Measurements from ENCODE around the gene DNAAF8. TPM values are rescaled to one million over a fixed set of nuclear protein-coding genes. Genes with fewer than 3 reads are reported as not detected.

Gene DNAAF8
- total and polyA plus RNA-seq, 2 donors (not counting 3 experiments of a cell fraction or from before 2014, with no cell fraction given) = 0.58 to 1.0 TPM

DNA sequence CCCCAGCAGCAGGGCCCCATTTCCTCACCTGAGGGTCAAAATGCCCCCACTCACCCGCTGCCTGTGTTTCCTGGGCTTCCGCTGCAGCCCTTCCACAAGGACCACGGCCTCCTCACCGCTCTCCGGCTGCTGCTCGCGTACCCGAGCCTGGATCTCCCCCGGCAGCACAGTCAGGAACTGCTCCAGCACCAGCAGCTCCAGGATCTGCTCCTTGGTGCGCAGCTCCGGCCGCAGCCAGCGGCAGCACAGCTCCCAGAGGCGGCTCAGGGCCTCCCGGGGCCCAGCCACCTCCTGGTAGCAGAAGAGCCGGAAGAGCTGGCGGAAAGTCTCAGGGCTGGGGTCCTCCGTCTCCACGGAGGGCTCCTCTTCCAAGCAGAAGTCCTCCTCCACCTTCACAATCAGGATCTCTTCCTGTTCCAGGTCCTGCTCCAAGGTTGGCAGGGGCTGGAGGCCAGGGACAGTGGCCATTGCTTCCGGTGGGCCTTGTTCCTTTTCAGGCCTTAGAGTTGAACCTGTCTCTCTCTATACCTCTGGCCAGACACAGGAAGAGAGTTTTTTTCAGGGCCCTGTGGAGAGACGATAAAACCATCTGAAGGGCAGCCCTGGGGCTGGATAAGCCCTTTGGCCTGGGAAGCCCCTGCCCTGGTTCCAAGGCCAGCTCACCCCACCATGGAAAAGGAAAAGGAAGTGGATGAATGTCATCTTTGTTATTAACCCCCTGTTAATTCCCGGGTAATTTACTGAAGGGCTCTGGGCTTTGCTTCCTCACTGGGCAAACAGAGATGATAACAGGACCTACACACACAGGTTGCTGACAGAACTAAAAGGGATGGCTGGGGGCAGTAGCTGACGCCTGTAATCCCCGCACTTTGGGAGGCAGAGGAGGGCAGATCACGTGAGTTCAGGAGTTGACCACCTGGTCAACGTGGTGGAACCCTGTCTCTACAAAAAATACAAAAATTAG lies 31.5 kb downstream of the DNAAF8 start:
- no TSS peak for BruUV-seq (replicated peaks)
- peak overlapping the region; percentile 85 for H3K4me2 ChIP-seq (ENCODE audit: insufficient read depth, low read length)
- FAIRE-seq = no peak
- ChIA-PET CTCF (no interaction called here), POLR2A (interaction anchor here (1.0 kb wide), 1 partner anchor 31 kb away, joined by 4 read pairs; the partner anchor contains the start of gene DNAAF8)
- peaks cover 12% of the 10 kb centered on the region for H3K79me2 ChIP-seq (ENCODE audit: control insufficient read depth, insufficient read depth, low read length)
- intact Hi-C loops (cut with micrococcal nuclease) (loop anchor here (2.0 kb wide), 1 partner anchor 191 kb away; no protein-coding TSS in a partner anchor), dilution Hi-C loops (cut with MboI; ENCODE audit: extremely low pct_ligation_motif_present, low sequenced_read_pairs) (no loop called here)
- H3K4me3 ChIP-seq (replicated peaks in 1 of 3; ENCODE audit: insufficient read depth in 1 of 3, low read depth in 1 of 3, low read length in 3 of 3) = peak overlapping the region; percentile 46 to 98 (median 55)
- TF ChIP-seq POLR2AphosphoS5 (IDR thresholded peaks at IDR 0.05; ENCODE audit: insufficient read depth, low read depth, low read length) = no peak
- TF ChIP-seq, protein P1, sequence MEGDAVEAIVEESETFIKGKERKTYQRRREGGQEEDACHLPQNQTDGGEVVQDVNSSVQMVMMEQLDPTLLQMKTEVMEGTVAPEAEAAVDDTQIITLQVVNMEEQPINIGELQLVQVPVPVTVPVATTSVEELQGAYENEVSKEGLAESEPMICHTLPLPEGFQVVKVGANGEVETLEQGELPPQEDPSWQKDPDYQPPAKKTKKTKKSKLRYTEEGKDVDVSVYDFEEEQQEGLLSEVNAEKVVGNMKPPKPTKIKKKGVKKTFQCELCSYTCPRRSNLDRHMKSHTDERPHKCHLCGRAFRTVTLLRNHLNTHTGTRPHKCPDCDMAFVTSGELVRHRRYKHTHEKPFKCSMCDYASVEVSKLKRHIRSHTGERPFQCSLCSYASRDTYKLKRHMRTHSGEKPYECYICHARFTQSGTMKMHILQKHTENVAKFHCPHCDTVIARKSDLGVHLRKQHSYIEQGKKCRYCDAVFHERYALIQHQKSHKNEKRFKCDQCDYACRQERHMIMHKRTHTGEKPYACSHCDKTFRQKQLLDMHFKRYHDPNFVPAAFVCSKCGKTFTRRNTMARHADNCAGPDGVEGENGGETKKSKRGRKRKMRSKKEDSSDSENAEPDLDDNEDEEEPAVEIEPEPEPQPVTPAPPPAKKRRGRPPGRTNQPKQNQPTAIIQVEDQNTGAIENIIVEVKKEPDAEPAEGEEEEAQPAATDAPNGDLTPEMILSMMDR (IDR thresholded peaks at IDR 0.05; ENCODE audit: extremely low read depth in 1 of 2, insufficient read depth in 1 of 2, low read depth in 1 of 2, low read length in 2 of 2) = no peak
- TF ChIP-seq FOS (IDR thresholded peaks at IDR 0.05; ENCODE audit: borderline replicate concordance, insufficient read depth, low read length) = no peak
- TF ChIP-seq JUN (IDR thresholded peaks at IDR 0.05; ENCODE audit: borderline replicate concordance, insufficient read depth, insufficient read length, low read depth) = no peak
- no peak for TF ChIP-seq GATA2 (IDR thresholded peaks at IDR 0.05; ENCODE audit: insufficient read depth, insufficient read length, low read depth, low read length)
- TF ChIP-seq, protein P2, sequence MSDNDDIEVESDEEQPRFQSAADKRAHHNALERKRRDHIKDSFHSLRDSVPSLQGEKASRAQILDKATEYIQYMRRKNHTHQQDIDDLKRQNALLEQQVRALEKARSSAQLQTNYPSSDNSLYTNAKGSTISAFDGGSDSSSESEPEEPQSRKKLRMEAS (IDR thresholded peaks at IDR 0.05; ENCODE audit: insufficient read depth, insufficient read length) = no peak
- TF ChIP-seq EZH2 (IDR thresholded peaks at IDR 0.05; ENCODE audit: borderline replicate concordance, low read depth, low read length, severe bottlenecking) = no peak
- TF ChIP-seq POLR2A (IDR thresholded peaks at IDR 0.05; ENCODE audit: low read depth, low read length) = no peak
- no peak for TF ChIP-seq MYC (IDR thresholded peaks at IDR 0.05; ENCODE audit: low read depth, low read length)
- no peaks in the 10 kb centered on the region for H3K27me3 ChIP-seq (ENCODE audit: control insufficient read depth in 2 of 2, insufficient read depth in 2 of 2, low read length in 2 of 2)
- peaks cover 15% of the 10 kb centered on the region for H3K4me1 ChIP-seq (ENCODE audit: control insufficient read depth, extremely low read depth, insufficient read depth, low read length)
- peak overlapping the region; percentile 77 for H3K9ac ChIP-seq (replicated peaks; ENCODE audit: extremely low read depth, insufficient read depth, low read length)
- no peaks in the 10 kb centered on the region for H4K20me1 ChIP-seq (replicated peaks; ENCODE audit: control insufficient read depth, extremely low read depth, insufficient read depth, low read length)
- DNase-seq (ENCODE audit: low read depth, low spot score) = no peak
- H3K27ac ChIP-seq (ENCODE audit: insufficient read depth, low read depth, low read length) = peak overlapping the region; percentile 30
- H2AFZ ChIP-seq (ENCODE audit: low read depth, low read length) = no peak overlapping the region
- no peaks in the 10 kb centered on the region for H3K9me3 ChIP-seq (replicated peaks; ENCODE audit: control insufficient read depth, insufficient read depth, low read length)
- peaks cover 5 to 26% of the 10 kb centered on the region in 2 experiments for H3K36me3 ChIP-seq (ENCODE audit: control insufficient read depth in 2 of 2, extremely low read depth in 1 of 2, insufficient read depth in 2 of 2, low read length in 2 of 2)
- no peaks in the 10 kb centered on the region for H3K9me1 ChIP-seq (replicated peaks; ENCODE audit: control insufficient read depth, extremely low read depth, insufficient read depth, low read length)

All from endothelial cell of umbilical vein (primary cell).